MM.1S (cell line): ENCODE measurements around the gene FAF1.

ENCODE experiments used
- EZH2 ChIP-seq: fragments of 300-600 bp; sonication (generic); optimal IDR thresholded peaks from 2 replicates; pipeline ENCODE3; 2017; ENCODE audit warnings: low read depth, mild to moderate bottlenecking, antibody characterized with exemption, low read length, mixed read lengths
- EZH2phosphoT487 ChIP-seq: fragments of 300-600 bp; sonication (generic); IDR thresholded peaks from 2 replicates; pipeline ENCODE4 v1.6.1; 2018; ENCODE audit warnings: antibody characterized with exemption, low read length
- TF ChIP-seq, protein P1 (sequence below): fragments of 300-600 bp; sonication (generic); IDR thresholded peaks from 2 replicates; pipeline ENCODE4 v1.5.1; 2016; ENCODE audit warnings: antibody characterized with exemption, low read length, mixed read lengths

DNA sequence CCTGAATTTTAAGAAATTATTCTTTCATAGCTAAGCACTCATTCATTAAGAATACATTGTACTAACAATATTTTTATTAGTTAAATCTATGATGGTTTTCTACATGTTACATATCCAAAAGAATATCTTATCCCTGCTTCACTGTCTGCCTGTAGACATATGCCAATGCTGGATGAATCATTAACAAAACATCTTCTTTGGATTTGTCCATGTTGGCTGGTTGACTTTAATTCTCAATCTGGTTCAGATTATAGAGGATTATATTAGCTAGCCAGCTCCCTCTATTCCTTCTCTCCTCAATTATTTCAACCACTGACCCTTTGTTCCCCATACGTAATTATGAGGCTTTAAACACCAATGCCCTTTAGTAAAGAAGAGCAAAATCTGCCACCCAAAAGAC is 398.0 kb downstream of the FAF1 start:
- TF ChIP-seq, protein P1, sequence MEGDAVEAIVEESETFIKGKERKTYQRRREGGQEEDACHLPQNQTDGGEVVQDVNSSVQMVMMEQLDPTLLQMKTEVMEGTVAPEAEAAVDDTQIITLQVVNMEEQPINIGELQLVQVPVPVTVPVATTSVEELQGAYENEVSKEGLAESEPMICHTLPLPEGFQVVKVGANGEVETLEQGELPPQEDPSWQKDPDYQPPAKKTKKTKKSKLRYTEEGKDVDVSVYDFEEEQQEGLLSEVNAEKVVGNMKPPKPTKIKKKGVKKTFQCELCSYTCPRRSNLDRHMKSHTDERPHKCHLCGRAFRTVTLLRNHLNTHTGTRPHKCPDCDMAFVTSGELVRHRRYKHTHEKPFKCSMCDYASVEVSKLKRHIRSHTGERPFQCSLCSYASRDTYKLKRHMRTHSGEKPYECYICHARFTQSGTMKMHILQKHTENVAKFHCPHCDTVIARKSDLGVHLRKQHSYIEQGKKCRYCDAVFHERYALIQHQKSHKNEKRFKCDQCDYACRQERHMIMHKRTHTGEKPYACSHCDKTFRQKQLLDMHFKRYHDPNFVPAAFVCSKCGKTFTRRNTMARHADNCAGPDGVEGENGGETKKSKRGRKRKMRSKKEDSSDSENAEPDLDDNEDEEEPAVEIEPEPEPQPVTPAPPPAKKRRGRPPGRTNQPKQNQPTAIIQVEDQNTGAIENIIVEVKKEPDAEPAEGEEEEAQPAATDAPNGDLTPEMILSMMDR: no peak
- TF ChIP-seq EZH2 (no peak), EZH2phosphoT487 (no peak)
